Body of pancreas (tissue), 4 donors: ENCODE results near the gene WWC2.

Source experiments
- CTCF ChIP-seq, 7 experiments: fragments of 450-650 bp in 4 of 7; fragments of 200-600 bp in 3 of 7; sonication (generic) in 3 of 7; IDR thresholded peaks; one replicate each; pipeline ENCODE4 v1.5.1; 2016 to 2019; ENCODE audit warnings: antibody characterized with exemption in 7 of 7
- POLR2A ChIP-seq, 3 donors: fragments of 450-650 bp; IDR thresholded peaks; one replicate each; pipeline ENCODE4 v1.6.1; 2016; ENCODE audit warnings: antibody characterized with exemption in 3 of 3, mild to moderate bottlenecking in 2 of 3

GRCh38 chr4:183329954-183330742 is 231.1 kb downstream of the WWC2 start:
- TF ChIP-seq CTCF (IDR thresholded peaks at IDR 0.05): no peak
- no peak for TF ChIP-seq POLR2A (IDR thresholded peaks at IDR 0.05)
